HG03135 (cell line): ENCODE data around the gene TMEM255B.
"Not testable (repeated sequence)": the region's sequence is repeated elsewhere in the genome, so short reads cannot be mapped to it uniquely, and the experiment has no call there.

Source experiments
- ATAC-seq: cut with Tn5 transposase; IDR thresholded peaks from one replicate; pipeline ENCODE4 v1.9.1; 2021; ENCODE audit warnings: mild to moderate bottlenecking, moderate library complexity; ENCODE audit not compliant: unreplicated experiment

The TMEM255B gene

GRCh38 chr13:113785051-113786010 lies 26.3 kb downstream of the TMEM255B start:
- no peak for ATAC-seq

DNA sequence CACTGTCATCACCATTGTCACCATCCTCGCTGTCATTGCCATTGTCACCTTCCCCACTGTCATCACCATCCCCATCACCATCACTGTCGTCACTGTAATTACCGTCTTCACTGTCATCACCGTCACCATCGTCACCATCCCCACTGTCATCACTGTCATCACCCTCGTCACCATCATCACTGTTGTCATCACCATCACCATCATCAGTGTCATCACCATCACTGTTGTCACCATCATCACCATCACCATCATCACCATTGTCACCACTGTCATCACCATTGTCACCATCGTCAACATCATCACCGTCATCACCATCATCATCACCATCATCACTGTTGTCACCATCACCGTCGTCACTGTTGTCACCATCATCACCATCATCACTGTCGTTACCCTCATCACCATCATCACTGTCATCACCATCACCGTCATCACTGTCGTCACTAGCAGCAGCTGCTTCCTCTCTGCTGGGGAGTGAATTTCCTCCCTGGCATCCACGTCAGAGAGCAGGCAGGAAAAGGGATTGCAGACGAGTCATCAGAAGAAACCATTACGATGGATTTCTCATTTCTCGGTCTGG lies 27.3 kb downstream of the TMEM255B start:
- ATAC-seq, result no peak

DNA sequence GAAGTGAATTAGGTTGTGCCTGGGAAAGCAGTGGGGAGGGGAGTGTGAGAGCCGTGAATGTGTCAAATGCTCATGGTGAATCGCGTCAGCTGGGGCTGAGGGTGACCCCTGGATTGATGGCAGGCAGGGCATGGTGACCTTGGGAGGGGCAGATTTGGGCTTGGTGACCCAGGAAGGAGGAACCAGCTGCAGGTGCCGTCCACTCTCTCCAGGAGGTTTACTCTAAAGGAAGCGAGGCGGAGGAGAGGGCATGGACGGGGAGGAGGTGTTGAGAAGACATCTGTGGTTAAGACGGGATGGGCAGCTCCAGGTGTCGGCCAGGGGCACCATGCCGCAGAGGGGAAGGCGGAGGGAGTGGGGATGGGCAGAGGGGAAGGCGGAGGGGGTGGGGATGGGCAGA lies 28.7 kb downstream of the TMEM255B start:
- no peak for ATAC-seq

DNA sequence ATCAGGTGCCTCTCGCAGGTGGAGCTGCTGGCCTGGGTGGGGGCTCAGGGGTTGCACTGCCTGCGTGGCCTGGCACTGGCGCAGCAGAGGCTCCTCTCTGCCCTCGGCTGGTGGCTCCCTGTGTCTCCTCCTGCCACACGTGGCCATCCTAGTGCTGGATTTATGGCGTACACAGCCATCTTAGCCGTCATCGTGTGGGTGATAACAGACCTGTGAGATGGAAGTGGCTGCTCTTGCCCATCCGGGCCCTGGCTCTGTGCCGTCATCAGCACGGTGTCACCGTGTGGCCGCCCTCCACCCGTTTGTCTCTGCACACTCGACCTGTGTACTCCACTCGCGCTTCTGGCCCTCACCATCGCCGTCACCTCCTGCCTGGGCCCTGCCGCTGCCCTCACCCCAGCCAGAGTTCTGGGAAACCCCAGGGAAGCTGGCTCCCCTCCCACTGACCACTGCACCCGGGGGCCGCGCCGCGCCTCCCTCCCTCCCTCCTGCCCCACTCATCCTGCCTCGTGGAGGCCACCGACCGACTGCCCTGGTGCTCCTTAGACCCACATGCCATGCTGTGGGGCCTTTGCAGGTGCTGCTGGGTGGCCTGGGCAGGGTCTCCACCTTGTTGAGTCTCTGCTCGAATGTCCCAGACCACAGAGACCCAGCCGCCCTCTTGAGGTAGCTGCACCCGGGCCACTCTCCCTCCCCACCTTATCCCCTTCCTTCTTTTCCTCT lies 29.5 kb downstream of the TMEM255B start:
- no peak for ATAC-seq

GRCh38 chr13:113789167-113789566 lies 30.1 kb downstream of the TMEM255B start:
- no peak for ATAC-seq

DNA sequence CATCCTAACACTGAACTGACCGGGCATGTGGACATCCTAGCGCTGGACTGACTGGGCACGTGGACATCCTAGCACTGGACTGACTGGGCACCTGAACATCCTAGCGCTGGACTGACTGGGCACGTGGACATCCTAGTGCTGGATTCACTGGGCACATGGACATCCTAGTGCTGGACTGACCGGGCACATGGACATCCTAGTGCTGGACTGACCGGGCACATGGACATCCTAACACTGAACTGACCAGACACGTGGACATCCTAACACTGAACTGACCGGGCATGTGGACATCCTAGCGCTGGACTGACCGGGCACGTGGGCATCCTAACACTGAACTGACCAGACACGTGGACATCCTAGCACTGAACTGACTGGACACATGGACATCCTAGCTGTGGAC lies 30.9 kb downstream of the TMEM255B start:
- not testable (repeated sequence) for ATAC-seq

DNA sequence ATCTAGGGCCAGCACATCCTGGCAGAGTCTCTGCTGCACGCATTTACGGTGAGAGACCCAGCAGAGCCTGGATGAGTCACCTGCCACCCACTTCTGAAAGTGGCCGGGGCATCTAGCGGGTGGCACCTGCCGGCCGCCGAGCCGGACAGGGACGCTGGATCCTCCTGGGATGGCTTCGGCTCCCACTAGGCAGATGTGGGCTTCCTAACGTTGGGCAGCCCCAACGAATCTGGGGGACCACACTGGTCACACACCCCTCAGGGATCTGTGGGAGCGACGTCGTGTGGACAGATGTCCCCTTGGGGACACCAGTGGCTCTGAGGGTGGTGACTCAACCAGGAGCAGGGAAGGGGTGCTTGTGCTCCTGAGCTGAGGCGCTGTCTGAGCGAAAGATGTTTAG lies 32.2 kb downstream of the TMEM255B start:
- no peak for ATAC-seq

- ATAC-seq, result no peak
These were observed 32.7 kb downstream of the TMEM255B start for GRCh38 chr13:113791761-113792160.

- ATAC-seq, result no peak
These were observed 33.3 kb downstream of the TMEM255B start for GRCh38 chr13:113792236-113792770.

DNA sequence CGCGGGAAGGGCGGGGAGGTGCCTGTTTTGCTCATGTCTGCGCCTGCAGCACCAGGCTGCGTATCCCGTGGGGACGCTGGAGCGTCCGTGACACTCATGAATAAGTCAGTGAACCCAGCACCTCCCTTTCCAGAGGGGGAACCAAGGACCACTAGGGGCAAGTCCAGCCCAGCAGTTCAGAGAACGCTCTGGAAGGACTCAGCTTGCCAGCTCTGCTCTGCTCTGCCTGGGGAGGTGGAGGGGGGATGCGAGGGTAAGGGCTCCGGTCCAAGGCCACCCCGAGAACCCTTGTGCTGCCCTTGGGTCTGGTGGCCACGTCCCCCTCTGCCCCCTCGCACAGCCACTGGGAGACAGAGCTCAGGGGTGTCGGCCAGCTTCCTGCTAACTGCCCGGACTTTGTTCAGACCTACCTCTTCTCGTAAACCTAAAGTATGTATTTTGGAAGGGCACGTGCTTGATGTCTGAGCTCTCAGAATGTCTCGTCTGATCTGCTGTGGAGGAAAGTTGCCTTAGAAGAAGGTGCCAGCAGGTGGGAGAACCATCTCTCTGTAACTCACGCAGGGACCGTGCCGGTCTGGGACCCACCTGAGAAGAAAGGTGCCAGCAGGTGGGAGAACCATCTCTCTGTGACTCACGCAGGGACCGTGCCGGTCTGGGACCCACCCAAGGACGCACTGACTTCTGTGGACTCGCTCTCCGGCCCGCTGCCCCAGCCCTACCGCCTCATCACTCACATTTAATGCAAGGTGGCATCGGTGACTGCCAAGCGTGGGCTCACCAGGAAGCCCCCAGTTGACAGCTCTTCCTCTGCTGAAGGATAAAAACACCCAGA lies 34.1 kb downstream of the TMEM255B start:
- ATAC-seq, result no peak

DNA sequence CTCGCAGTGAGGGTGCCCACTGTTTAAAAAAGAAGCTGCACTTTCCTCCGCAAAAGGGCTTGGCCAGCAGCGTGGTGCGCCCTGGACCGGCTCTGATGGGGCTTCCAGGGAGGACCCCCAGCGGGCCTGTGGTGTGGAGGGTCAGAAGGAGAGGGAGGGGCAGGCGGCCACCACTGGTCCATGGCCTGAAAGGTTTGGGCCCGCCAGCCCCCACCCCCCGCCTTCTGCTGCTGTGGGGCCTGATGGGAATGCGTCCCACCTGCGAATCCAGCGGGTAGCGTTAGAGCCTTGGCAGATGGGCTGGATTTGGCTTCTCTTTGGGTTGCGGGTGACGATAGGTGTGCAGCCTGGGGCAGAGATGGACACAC lies 34.7 kb downstream of the TMEM255B start:
- ATAC-seq, result no peak

GRCh38 chr13:113794086-113794485 lies 35.1 kb downstream of the TMEM255B start:
- no peak for ATAC-seq

GRCh38 chr13:113794764-113795173 lies 35.7 kb downstream of the TMEM255B start:
- no peak for ATAC-seq

DNA sequence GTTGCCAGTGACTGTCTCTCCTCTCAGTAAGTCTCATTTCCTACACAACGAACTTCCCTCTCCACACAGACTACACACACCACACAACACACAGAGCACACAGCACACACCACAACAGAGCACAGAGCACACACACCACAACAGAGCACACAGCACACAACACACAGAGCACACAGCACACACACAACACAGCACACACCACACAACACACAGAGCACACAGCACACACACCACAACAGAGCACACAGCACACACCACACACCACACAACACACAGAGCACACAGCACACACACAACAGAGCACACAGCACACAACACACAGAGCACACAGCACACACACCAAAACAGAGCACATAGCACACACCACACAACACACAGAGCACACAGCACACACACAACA lies 36.3 kb downstream of the TMEM255B start:
- not testable (repeated sequence) for ATAC-seq

GRCh38 chr13:113796211-113796963 lies 37.4 kb downstream of the TMEM255B start:
- ATAC-seq, result no peak

- ATAC-seq, result no peak
These were observed 38.1 kb downstream of the TMEM255B start for GRCh38 chr13:113796964-113797676.

DNA sequence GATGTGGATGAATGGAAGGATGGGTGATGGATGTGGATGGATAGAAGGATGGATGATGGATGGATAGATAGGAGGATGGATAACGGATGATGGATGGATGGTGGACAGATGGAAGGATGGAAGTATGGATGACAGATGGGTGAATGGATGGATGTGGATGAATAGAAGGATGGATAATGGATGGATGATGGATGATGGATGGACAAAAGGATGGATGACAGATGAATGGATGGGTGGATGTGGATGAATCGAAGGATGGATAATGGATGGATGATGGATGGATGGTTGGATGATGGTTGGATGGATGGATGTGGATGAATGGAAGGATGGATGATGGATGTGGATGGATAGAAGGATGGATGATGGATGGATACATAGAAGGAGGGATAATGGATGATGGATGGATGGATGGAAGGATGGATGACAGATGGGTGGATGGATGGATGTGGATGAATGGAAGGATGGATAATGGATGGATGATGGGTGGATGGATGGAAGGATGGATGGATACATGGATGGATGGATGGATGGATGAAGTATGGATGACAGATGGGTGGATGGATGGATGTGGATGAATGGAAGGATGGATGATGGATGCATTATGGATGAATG lies 39.3 kb downstream of the TMEM255B start:
- no peak for ATAC-seq

GRCh38 chr13:113800576-113800926 lies 41.5 kb downstream of the TMEM255B start:
- ATAC-seq, result no peak
